ENCODE data around the gene TOMM20L. TPM values are rescaled to one million over a fixed set of nuclear protein-coding genes. Genes with fewer than 3 reads are reported as not detected.

The TOMM20L gene
- not detected in 2 replicates for total RNA-seq

GRCh38 chr14:58395812-58396788, at the start of gene TOMM20L:
TOMM20L (plus strand) TSS chr14:58395930; CDS start chr14:58395958, 28 bp downstream.

DNA sequence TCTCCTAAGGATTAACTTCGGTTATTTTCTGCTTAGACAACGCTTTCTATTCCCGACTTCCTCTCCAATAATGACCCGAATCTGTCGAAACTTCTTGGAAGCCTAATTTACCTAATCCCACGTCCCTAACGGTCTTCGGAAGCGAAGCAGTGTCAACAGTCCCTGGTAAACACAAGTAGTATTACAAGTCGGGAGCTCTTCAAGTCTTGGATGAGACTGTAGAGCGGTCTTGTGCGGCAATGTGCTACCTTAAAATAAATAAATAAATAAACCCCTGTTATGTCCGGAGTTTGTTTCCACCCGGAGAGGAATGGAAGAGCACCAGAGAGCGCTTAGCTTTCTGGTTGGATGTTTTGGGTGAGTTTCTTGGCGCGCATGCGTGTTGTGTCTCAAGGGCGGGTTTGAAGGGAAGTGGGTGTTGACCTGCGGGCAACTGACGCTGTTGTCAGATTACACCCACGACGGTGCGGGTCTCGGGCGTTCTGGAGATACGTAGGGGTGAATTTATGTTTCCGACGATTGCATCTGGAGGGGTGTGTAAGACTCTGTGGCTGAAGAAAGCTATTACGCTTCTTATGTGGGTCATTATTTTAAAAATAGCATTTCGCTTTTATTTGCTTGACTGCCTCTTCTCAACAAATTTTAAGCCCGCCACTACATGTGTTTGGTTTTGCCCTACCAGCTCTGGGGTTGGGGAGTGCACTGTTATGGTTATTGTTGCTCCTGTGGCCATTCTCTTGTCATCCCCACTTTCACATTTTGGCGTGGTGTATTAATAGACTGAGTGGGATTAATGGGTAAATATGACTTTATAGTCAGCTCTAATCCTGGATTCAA, 31.8 kb downstream of the TOMM20L start, which contains the start of the genes KIAA0586 and TIMM9:
TSS of gene KIAA0586 (plus strand) at position 439 of the 837 bp plus-strand sequence. CDS start 546 bp downstream, outside the sequence.
TSS of gene TIMM9 (minus strand) at position 251 of the 837 bp plus-strand sequence. CDS start 15,586 bp downstream, outside the sequence.

Other genes with a start within 250 kb of the TOMM20L start
- gene ARMH4, start 243.7 kb upstream of the TOMM20L start, total RNA-seq, result 0.04 and 0.47 TPM in 2 replicates
- 47.7 and 52.2 TPM in 2 replicates for gene ACTR10, start 195.8 kb upstream of the TOMM20L start, total RNA-seq
- gene PSMA3, start 151.1 kb upstream of the TOMM20L start, total RNA-seq, result 92.4 and 156 TPM in 2 replicates
- gene ARID4A, start 97.4 kb upstream of the TOMM20L start, total RNA-seq, result 1.4 and 4.1 TPM in 2 replicates
- 73.7 and 78.7 TPM in 2 replicates for gene TIMM9, start 31.6 kb downstream of the TOMM20L start, total RNA-seq
- 11.2 and 14.2 TPM in 2 replicates for gene KIAA0586, start 31.8 kb downstream of the TOMM20L start, total RNA-seq
- gene DACT1, start 242.0 kb downstream of the TOMM20L start, total RNA-seq, result under 0.01 TPM in 1 of 2 replicates, not detected in the other